ENCODE results near the gene BCL6.
"Not testable (repeated sequence)": the region's sequence is repeated elsewhere in the genome, so short reads cannot be mapped to it uniquely, and the experiment has no call there.

BCL6 gene

DNA sequence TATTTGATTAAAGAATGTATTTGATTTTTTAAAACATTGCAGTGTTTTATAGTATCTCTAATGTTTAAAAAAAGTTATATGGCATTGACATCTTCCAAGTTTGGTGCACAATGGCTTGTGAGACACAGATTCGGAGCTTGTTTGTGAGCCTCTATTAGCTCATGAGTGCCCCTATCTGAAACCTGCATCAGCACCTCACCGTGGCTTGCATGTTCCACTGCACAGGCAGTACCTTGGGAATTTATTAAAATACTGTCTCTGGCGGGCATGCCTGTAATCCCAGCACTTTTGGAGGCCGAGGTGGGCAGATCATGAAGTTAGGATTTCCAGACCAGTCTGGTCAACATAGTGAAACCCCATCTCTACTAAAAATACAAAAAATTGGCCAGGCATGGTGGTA, 36.1 kb downstream of the BCL6 start:
- DNase-seq = no peak

DNA sequence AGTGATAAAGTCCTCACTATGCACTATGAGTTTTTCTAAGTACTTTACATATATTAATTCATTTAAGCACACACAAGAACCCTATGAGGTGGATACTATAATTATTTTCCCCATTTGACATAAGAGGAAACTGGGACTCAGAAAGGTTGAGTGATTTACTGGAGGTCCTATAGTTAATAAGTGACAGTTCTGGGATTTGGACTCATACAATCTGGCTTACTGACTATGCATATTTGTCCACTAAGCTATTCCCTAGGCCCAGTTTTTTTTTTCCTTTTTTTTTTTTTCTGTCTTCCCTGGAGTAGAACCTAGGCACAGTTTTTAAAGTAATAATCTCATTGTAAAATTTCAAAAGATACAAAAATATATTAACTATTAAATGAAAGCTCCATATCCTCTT, 36.6 kb downstream of the BCL6 start:
- no peak for DNase-seq

- no peak for DNase-seq
These were observed 38.3 kb downstream of the BCL6 start for GRCh38 chr3:187706971-187707370.

GRCh38 chr3:187705164-187705563, 40.1 kb downstream of the BCL6 start:
- no peak for DNase-seq

DNA sequence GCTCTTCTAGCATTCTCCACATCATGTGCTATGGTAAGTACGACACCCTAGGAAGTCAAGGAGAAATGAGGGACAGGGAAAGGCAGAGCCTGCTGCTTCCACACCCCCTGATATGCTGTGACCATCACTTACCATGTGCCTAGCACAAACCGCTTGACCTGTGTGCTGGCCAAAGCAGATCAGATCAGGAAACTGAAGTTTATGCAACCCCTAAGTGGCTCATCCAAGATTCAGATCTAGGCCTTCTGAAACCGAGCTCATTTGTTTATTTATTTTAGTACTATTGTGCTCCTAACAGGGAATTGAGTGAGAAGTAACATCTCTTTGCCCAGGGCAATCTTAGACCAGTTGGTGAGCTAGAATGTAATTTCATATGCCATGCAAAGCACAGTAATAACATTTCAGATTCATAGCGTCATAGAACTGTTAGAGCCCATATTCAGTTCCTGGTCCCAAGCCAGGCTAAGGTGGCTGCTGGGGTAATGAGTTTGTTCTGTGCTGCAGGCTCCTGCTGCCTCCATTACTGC, 42.7 kb downstream of the BCL6 start, which contains the start of gene RTP2:
Gene RTP2 (minus strand): TSS at position 51 of the 527 bp plus-strand sequence. CDS start 429 bp downstream, outside the sequence.
- no peak for DNase-seq

DNA sequence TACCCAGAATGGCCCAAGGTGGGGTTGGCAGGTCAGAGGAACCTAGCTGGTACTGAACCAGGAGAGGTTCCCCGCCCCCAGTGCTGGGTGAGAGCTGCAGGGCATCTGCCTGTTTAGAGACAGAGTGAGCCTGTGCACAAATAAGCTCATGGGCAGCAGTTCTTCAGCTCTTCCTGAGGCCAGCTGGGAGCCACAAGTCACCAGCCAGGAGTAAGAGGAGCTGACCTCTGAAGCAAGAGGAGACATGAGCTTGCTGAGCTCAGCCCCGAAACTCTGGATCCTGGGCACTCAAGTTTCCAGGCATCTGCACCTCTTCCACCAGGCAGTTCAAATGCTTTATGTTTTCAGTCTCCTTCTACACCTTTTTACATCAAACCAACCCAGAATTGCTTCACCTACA, 45.0 kb downstream of the BCL6 start:
- no peak for DNase-seq

- DNase-seq = no peak
These were observed 46.5 kb downstream of the BCL6 start for GRCh38 chr3:187698499-187699399.

DNA sequence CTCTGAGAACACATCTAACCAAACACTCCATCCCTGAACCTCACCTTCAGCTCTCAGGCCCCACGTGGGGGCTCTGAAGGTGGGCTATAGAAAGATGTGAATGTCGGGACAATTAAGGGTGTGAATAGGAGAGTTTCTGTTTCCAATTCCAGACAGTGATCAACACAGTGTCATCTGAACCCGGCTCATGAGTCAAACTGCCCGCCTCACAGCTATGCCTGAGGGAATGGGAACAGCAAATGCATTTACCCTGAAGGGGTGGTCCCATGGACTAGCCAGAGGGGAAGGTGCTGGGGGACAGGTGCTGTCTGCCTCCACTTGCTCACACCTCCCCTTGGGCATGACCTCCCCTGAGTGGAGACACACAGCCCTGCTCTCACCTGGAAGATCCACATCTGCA, 49.2 kb downstream of the BCL6 start:
- no peak for DNase-seq

DNA sequence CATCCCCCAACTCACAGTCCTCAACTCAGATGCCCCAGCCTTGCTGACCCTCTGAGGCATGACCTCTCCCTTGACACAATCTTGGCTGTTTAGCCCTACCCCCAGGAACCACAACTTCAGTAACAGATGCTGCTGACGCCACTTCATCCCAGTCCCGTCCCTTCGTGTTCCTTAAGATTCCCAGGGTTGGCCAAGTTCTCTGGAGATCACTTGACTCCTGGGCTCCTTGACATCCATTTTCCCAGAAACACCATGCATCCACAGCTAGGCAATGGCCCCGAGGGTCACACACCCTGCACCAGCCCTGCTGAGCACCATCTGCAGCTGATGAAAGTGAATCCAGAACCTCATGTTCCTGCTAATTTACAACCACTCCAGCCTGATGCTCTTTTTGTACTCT, 49.8 kb downstream of the BCL6 start:
- DNase-seq = no peak

- no peak for DNase-seq
These were observed 50.5 kb downstream of the BCL6 start for GRCh38 chr3:187694801-187695200.

GRCh38 chr3:187693431-187693830, 51.8 kb downstream of the BCL6 start:
- no peak for DNase-seq

GRCh38 chr3:187689984-187690383, 55.3 kb downstream of the BCL6 start:
- DNase-seq = no peak

DNA sequence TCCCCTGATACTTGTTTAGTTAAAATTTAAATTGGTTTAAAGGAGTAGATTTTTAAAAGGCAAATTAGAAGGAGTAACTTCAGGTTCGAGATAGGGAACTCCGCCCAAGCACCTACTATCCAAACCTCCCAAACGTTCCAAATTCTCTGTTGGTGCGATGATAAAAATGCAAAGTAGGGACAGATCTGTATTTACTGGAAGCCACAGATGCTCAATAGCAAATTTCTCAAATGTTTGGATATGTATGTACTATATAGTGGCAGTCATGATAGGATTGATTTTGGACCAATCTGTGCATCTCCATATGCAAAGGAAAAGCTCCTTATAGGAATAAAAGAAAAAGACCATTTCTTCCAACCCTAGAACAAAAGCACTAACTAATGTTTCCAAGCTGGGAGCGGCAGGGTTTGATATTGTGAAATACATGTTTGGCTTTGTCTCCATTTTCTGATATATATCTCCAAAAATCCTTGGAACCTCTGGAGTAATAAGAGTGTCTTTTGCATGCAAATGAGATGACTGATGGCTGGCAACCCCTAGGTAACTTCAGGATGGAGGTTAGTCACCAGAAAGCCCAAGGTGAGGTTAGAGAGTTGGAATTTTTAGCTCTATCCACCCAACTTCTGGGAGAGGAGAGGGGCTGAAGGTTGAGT, 58.5 kb downstream of the BCL6 start:
- no peak for DNase-seq

DNA sequence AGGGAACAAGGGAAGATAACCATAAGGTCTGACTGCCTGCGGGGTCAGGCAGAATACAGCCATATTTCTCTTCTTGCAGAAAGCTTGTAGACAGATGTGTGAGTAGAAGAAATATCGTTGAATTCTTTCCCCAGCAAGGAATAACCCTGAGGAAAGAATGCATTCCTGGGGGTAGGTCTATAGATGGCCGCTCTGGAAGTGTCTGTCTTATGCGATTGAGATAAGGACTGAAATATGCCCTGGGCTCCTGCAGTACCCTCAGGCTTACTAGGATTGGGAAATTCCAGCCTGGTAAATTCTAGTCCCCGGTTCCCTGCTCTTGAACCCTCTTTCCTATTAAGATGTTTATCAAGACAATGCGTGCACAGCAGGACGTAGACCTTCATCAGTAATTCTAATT, 59.3 kb downstream of the BCL6 start:
- no peak for DNase-seq

GRCh38 chr3:187684880-187685279, 60.4 kb downstream of the BCL6 start:
- DNase-seq = no peak

GRCh38 chr3:187684444-187684843, 60.8 kb downstream of the BCL6 start:
- no peak for DNase-seq

DNA sequence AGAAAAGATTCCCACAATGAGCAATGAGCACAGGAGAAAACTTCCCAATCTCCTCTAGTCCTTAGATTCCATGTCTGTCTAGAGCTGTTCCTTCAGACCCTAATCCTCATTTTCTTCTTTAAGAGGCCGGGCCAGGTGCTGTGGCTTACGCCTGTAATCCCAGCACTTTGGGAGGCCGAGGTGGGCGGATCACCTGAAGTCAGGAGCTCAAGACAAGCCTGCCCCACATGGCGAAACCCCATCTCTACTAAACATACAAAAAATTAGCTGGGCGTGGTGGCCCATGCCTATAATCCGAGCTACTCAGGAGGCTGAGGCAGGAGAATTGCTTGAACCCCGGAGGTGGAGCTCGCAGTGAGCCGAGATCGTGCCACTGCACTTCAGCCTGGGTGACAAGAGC, 63.5 kb downstream of the BCL6 start:
- DNase-seq = not testable (repeated sequence)

DNA sequence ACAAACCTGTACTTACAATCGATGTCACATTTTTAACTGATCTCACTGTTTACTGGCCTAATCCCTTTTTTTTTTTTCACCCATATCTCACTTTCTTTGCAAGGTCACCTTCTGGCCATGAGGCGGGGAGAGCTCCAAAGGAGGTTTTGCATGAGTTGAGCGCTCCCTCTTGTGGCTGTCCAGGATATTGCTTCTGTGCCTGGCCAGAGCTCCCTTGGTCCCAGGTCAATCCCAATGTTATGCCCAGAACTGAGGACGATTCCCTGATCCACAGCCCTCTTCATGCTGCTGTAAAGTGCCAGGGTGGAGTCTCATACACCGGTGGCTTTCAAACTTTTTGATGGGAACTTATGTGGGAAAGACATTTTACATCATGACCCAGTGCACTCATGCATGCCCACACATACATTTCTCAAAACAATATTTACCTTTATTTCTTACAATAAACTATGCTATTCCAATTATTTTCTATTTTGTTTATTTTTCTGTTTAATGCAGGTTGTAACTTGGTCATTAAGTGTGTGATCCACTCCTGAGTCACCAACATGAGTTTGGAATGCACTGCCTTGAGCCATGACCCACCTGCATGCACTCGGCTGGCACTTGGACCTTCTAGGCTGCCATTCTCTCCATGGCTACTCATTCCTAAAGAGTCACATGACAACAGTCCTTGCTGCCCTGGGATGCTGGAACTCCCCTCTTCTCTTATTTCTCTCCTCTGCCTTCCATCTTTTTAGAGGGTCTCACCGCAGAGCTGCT, 65.5 kb downstream of the BCL6 start:
- DNase-seq = peak; percentile 20 to 55 (median 42)

DNA sequence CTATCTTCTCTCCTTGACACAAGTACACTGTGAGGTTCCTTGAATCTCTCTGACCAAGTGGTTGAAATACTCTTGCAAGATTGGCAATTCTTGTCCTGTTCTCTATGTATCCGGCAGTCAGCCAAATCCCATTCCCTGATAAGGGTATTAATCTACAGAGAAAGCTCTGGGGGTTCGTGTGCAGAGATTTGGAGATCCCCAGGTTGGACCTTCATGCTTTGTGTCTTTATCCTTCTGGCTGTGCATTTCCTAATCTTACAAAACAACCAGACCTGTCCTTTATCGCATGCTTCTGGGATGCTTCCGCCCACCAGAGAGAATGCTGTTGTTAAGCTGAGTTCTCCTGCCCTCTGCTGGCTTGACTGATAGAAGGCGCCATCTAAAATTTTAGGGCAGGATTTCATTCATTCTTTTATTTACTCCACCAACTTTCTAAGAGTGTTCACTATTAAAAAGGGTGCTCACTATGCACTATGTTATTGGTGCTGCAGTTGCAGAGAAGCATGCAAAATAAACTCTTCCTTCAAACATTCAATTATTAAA, 66.5 kb downstream of the BCL6 start:
- DNase-seq = peak in 2 of 6 experiments; percentile 1 to 7

GRCh38 chr3:187677604-187678003, 67.7 kb downstream of the BCL6 start:
- DNase-seq = no peak

DNA sequence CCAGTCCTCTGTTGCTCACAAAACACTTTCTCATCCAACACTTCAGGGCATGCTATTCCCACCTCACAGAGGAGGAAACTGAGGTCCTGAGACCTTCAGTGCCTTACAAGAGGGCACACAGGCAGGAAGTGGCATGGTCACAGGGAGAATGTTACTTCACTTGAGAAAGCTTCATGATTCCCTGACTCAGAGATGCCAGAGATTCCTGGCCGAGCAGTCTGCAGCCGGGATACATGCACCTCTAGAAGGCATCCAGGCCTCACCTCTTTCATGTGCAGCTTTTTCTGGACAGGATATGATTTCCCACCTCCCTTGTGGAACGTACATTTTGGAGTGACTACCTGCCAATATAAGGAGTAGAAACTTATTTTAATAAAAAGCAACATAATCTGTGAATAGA, 72.3 kb downstream of the BCL6 start:
- no peak for DNase-seq

All from stimulated activated naive CD4-positive, alpha-beta T cell (primary cell).